ENCODE results near the gene CXCL17.

The CXCL17 gene

DNA sequence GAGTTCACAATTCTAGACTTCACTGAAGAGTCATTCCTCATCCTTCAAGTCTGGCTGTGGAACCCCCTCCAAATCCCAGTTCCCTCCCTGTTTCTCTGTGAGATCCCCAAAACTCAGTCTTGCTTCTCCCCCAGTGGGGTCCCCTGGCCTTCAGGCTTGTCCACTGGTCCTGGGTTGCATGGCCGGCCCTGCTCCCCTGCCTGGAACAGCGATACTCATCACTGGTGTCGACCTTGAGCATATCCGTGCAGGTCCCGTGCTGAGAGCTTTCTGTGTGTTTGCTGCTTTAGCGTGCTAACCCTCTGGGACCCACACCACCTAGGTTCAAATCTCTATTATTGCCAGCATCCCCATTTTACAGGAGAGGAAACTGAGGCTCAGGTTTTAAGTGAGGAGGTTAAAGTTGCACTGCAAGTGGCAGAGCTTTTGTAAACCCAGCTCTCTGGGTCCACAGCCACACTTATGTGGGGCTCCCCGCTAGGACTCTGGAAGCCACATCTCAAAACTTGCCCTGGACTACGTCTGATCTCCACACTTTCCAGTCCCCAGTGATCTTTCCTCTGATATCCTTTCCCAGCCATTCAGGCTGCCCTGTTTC lies 31.1 kb downstream of the CXCL17 start:
- TF ChIP-seq, protein P1, sequence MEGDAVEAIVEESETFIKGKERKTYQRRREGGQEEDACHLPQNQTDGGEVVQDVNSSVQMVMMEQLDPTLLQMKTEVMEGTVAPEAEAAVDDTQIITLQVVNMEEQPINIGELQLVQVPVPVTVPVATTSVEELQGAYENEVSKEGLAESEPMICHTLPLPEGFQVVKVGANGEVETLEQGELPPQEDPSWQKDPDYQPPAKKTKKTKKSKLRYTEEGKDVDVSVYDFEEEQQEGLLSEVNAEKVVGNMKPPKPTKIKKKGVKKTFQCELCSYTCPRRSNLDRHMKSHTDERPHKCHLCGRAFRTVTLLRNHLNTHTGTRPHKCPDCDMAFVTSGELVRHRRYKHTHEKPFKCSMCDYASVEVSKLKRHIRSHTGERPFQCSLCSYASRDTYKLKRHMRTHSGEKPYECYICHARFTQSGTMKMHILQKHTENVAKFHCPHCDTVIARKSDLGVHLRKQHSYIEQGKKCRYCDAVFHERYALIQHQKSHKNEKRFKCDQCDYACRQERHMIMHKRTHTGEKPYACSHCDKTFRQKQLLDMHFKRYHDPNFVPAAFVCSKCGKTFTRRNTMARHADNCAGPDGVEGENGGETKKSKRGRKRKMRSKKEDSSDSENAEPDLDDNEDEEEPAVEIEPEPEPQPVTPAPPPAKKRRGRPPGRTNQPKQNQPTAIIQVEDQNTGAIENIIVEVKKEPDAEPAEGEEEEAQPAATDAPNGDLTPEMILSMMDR (conservative IDR thresholded peaks at IDR 0.05; ENCODE audit: control insufficient read depth, insufficient read depth, low read depth, low read length) = no peak
- no peak for DNase-seq (ENCODE audit: low read depth)
- H3K4me3 ChIP-seq (ENCODE audit: control insufficient read depth, low read depth, low read length) = no peak overlapping the region

DNA sequence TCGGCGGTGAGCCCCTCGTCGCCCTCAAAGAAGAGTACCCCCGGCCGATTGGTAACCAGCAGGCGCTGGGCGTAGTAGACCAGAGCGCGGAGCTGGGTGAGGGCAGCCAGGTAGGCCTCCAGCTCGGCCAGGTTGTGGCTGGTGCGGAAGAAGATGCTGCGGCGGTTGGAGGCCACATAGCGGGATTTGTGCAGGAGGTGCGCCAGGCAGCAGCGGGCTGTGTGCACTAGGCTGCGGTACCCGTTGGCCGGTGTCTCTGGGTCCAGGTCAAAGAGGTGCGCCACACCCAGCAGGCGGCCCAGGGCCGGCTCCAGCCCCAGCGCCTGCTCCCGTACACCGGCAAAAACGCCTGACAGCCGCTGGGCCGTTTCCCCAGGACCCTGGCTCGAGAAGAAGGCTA lies 32.4 kb downstream of the CXCL17 start:
- TF ChIP-seq, protein P1 (conservative IDR thresholded peaks at IDR 0.05; ENCODE audit: control insufficient read depth, insufficient read depth, low read depth, low read length) = no peak
- DNase-seq (ENCODE audit: low read depth) = no peak
- no peak overlapping the region for H3K4me3 ChIP-seq (ENCODE audit: control insufficient read depth, low read depth, low read length)

DNA sequence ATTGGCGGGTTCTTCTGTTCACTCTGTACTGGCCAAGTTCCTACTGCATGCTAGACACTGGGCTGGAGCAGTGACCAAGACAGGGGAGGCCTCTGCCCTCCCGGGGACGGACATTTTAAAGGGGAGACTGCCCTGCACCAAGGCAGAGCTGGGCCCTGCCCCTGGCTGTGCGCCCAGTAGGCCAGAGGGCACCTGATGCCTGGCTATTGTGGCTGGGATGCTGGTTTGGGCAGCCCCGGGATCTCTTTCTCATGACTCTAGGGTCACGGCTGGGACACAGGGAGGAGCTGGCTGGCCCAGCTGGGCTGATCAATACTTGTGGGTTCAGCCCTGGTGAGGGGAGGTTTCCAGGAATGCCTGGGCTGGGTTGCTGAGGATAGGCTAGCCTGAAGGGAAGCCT lies 33.3 kb downstream of the CXCL17 start:
- no peak overlapping the region for H3K4me3 ChIP-seq (ENCODE audit: control insufficient read depth, low read depth, low read length)
- DNase-seq (ENCODE audit: low read depth) = no peak
- TF ChIP-seq, protein P1 (conservative IDR thresholded peaks at IDR 0.05; ENCODE audit: control insufficient read depth, insufficient read depth, low read depth, low read length) = no peak

DNA sequence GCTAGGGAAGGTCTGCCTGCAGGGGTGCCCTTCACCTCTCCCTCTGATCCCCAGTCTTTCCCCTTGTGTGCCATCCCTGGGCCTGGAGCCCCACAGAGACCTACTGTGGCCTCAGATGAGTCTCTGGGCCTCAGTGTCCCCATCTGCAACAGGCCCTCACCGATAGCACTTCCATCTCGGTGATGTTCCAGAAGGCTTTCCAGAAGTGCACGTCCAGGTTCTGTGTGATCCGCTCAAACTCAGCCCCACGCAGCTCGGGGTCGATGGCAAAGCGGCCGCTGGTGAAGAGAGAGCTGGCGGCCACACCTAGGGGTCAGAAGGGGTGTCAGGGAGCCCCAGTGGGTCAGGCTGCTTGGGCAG lies 35.0 kb downstream of the CXCL17 start:
- TF ChIP-seq, protein P1 (conservative IDR thresholded peaks at IDR 0.05; ENCODE audit: control insufficient read depth, insufficient read depth, low read depth, low read length) = no peak

DNA sequence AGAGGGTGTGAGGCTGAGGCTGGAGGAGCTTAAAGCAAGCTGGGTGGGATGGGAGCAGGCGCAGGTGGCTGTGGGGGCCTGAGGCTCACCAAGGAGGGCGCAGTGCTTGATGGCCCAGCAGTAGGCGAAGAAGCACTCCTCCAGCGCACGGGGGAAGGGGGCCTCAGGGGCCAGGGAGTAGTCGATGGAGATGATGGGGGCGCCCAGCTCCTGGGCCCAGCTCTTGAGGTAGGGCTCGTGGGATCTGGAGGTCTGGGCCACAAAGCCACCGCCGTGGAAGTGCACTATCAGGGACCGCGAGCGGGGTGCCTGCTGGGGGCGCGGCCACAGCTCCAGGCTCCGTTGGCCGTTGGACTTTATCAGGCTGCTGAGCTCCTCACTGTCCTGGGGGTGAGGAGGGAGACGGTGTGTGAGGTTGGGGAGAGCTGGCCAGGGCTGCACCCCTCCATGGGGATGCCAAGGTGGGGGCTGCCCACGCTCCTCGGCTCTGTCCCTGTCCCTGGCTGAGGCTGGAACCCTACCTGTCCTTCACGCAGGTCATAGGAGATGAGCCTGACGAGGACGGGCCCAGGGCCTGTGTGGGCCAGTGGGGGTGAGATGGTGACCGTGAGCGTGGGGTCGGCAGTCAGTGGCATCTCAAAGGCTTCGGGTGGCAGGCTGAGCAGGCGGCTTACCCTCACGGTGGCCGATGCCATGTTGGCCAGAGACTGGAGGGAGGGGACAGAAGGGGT lies 35.5 kb downstream of the CXCL17 start:
- no peak for DNase-seq (ENCODE audit: low read depth)
- TF ChIP-seq, protein P1 (conservative IDR thresholded peaks at IDR 0.05; ENCODE audit: control insufficient read depth, insufficient read depth, low read depth, low read length) = no peak
- H3K4me3 ChIP-seq (ENCODE audit: control insufficient read depth, low read depth, low read length) = no peak overlapping the region

More for the DNA sequence above, 35.0 kb downstream of the CXCL17 start:
- no peak overlapping the region for H3K4me3 ChIP-seq (ENCODE audit: control insufficient read depth, low read depth, low read length)
- DNase-seq (ENCODE audit: low read depth) = no peak

DNA sequence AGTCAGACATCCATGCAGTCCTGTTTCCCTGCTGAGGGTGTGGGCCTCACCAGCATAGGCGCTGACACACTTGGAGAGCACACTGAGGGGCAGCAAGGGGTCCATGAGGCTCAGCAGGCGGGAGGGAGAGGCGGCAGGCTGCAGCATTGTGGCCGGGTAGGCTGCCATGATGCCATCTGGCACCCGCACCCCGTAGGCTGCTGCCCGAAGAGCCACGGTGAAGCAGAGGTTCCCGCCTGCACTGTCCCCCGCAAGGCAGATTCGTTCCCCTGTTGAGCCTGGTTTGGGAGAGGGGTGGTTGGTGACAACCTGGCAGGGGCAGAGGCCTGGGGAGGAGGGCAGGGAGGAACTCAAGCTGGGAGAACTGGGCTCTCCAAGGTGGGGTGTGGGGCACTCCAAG lies 36.6 kb downstream of the CXCL17 start:
- H3K4me3 ChIP-seq (ENCODE audit: control insufficient read depth, low read depth, low read length) = no peak overlapping the region
- no peak for DNase-seq (ENCODE audit: low read depth)
- TF ChIP-seq, protein P1 (conservative IDR thresholded peaks at IDR 0.05; ENCODE audit: control insufficient read depth, insufficient read depth, low read depth, low read length) = no peak
